HL-60 (cell line): Measurements from ENCODE around the gene LENEP.

Source experiments
- CTCF ChIP-seq: IDR thresholded peaks from one replicate; pipeline ENCODE4 v1.5.1; 2011; ENCODE audit warnings: low read length, control low read depth, inconsistent platforms; ENCODE audit not compliant: insufficient read depth
- GABPA ChIP-seq: IDR thresholded peaks from 2 replicates; pipeline ENCODE4 v1.6.1; 2012; ENCODE audit warnings: low read depth
- POLR2AphosphoS5 ChIP-seq: IDR thresholded peaks from 2 replicates; pipeline ENCODE4 v1.6.1; 2012; ENCODE audit warnings: low read depth
- SPI1 ChIP-seq: IDR thresholded peaks from 2 replicates; pipeline ENCODE4 v1.6.1; 2012; ENCODE audit warnings: low read depth, mild to moderate bottlenecking, borderline replicate concordance

- no peak for TF ChIP-seq CTCF
- no peak for TF ChIP-seq SPI1
- no peak for TF ChIP-seq POLR2AphosphoS5
- TF ChIP-seq GABPA: no peak
Observed at GRCh38 chr1:155043793-155044192, 50.4 kb downstream of the LENEP start.
